GM12878 (cell line): Measurements from ENCODE around the gene TBX15. TPM values are rescaled to one million over a fixed set of nuclear protein-coding genes. Genes with fewer than 3 reads are reported as not detected.

Source experiments
- ATAC-seq: fragments of 200-7000 bp; cut with Tn5 transposase; 3 replicates; pipeline ENCODE4 v1.9.1; 2020; ENCODE audit warnings: mild to moderate bottlenecking, moderate library complexity
- BruUV-seq: library from RNA; stranded (reverse); fragments of 400-500 nt; replicated peaks from 2 replicates; lab custom pipeline; 2021; lab: Mats Ljungman, UMichigan
- CTCF ChIA-PET: fragments of 300-600 bp; sonication (Branson Sonifier 250); formaldehyde crosslinking; extraction: SDS; loops from one replicate; lab custom pipeline; 2021; ENCODE audit warnings: inconsistent platforms; lab: Yijun Ruan, JAX
- POLR2A ChIA-PET: fragments of 350-600 bp; formaldehyde crosslinking; extraction: SDS; loops from one replicate; lab custom pipeline; 2021; ENCODE audit warnings: inconsistent platforms; lab: Charles Lee
- RAD21 ChIA-PET: fragments of 300-600 bp; sonication (Branson Sonifier 250); formaldehyde crosslinking; loops from one replicate; lab custom pipeline; 2023; ENCODE audit warnings: antibody characterized with exemption; ENCODE audit not compliant: unreplicated experiment; lab: Charles Lee
- SMC1A ChIA-PET: fragments of 300-600 bp; sonication (Branson Sonifier 250); formaldehyde crosslinking; loops from one replicate; lab custom pipeline; 2023; ENCODE audit not compliant: unreplicated experiment, uncharacterized antibody; lab: Charles Lee
- DNase-seq: peaks from one replicate; pipeline ENCODE4 v3.0.0-alpha.2; 2011; ENCODE audit warnings: low read depth, low spot score
- FAIRE-seq: peaks from 3 replicates; lab custom pipeline; 2011; peaks lifted over from hg19 to GRCh38; lab: Jason Lieb, UNC
- H2AFZ ChIP-seq: 2 replicates; pipeline ENCODE4 v1.6.0; 2011; ENCODE audit warnings: low read depth, low read length, control low read depth; ENCODE audit not compliant: control insufficient read depth
- H3K27ac ChIP-seq: 2 replicates; pipeline ENCODE4 v1.5.1; 2011; ENCODE audit warnings: control low read depth; ENCODE audit not compliant: control insufficient read depth, insufficient read depth
- H3K27me3 ChIP-seq, 2 experiments: replicated peaks in 1 of 2; 2 replicates each; pipeline versions ENCODE4 v1.6.0 to v1.6.1; 2011; ENCODE audit warnings: low read length in 1 of 2; ENCODE audit not compliant: control insufficient read depth in 2 of 2, insufficient read depth in 2 of 2
- H3K36me3 ChIP-seq, 2 experiments: 2 replicates each; pipeline ENCODE4 v1.5.1; 2011; ENCODE audit warnings: low read length in 1 of 2; ENCODE audit not compliant: control insufficient read depth in 2 of 2, insufficient read depth in 2 of 2
- H3K4me1 ChIP-seq: 2 replicates; pipeline ENCODE4 v1.6.1; 2011; ENCODE audit warnings: mild to moderate bottlenecking, low read length, moderate library complexity, mixed read lengths; ENCODE audit not compliant: control insufficient read depth, insufficient read depth
- H3K4me2 ChIP-seq: 2 replicates; pipeline ENCODE4 v1.6.0; 2011; ENCODE audit warnings: control low read depth; ENCODE audit not compliant: control insufficient read depth, insufficient read depth
- H3K4me3 ChIP-seq: fragments of 200-600 bp; sonication (generic); 2 replicates; pipeline ENCODE4 v1.5.1; 2016
- H3K79me2 ChIP-seq: 2 replicates; pipeline ENCODE4 v1.6.0; 2011; ENCODE audit warnings: low read length; ENCODE audit not compliant: control insufficient read depth, insufficient read depth
- H3K9ac ChIP-seq: 2 replicates; pipeline ENCODE4 v1.8.0; 2011; ENCODE audit warnings: low read length, control low read depth, mixed read lengths; ENCODE audit not compliant: control insufficient read depth, insufficient read depth
- H3K9me3 ChIP-seq: replicated peaks from 3 replicates; pipeline ENCODE4 v1.5.1; 2011; ENCODE audit warnings: mild to moderate bottlenecking, low read length; ENCODE audit not compliant: control insufficient read depth, insufficient read depth
- H4K20me1 ChIP-seq: 2 replicates; pipeline ENCODE4 v1.6.0; 2011; ENCODE audit not compliant: control insufficient read depth, insufficient read depth
- MAX ChIP-seq: IDR thresholded peaks from 2 replicates; pipeline ENCODE4 v1.6.1; 2012; ENCODE audit warnings: low read depth, low read length, improper control_type of control experiment
- NR2F1 ChIP-seq: fragments of 450-650 bp; conservative IDR thresholded peaks from 2 replicates; pipeline ENCODE4 v1.6.1; 2017; ENCODE audit warnings: mild to moderate bottlenecking
- WGBS: methylation state at CpG from one replicate; pipeline ENCODE4 v1.1.6; 2016; ENCODE audit warnings: low lambda C conversion rate; ENCODE audit not compliant: insufficient replicate concordance, insufficient coverage; ENCODE audit errors: missing lambda C conversion rate; 5-methylcytosine and 5-hydroxymethylcytosine counted together
- in situ Hi-C: fragments of 300-500 bp; cut with MboI; formaldehyde crosslinking; loops from 9 replicates; pipeline ENCODE4 v1.14.3; 2018; ENCODE audit warnings: mixed read lengths
- intact Hi-C: fragments of 100-400 bp; cut with micrococcal nuclease; formaldehyde crosslinking; loops from one replicate; pipeline ENCODE4 v1.14.2; 2022; ENCODE audit not compliant: unreplicated experiment
- polyA plus RNA-seq, 11 experiments: library from polyadenylated mRNA; depleted of rRNA in 4 of 11; unstranded in 6 of 11; stranded (reverse) in 5 of 11; fragments of >200 nt; fragmentation: Nextera tagmentation in 4 of 11; fragmentation: Illumina TruSeq in 1 of 11; extraction: Ambion mirVana in 4 of 11; extraction: Trizol in 1 of 11; gene quantifications; 1 replicate in 1 of 11; 2 replicates in 10 of 11; pipeline versions ENCODE4 v1.2.1 to v1.2.3, GENCODE V29; 2011 to 2016; ENCODE audit warnings: inconsistent platforms in 2 of 11, missing spikeins in 2 of 11, low read depth in 1 of 11
- total RNA-seq, 4 experiments: library from RNA; depleted of rRNA in 3 of 4; stranded (reverse); fragments of >200 nt in 3 of 4; fragmentation: Illumina TruSeq in 1 of 4; extraction: Trizol in 1 of 4; gene quantifications; 2 replicates each; pipeline versions ENCODE4 v1.2.1 to v1.2.3, GENCODE V29; 2013 to 2021
- TF ChIP-seq, protein P1 (sequence below): fragments of 450-650 bp; IDR thresholded peaks from 2 replicates; pipeline ENCODE4 v1.6.1; 2017; ENCODE audit warnings: borderline replicate concordance

The TBX15 gene
- total and polyA plus RNA-seq, 10 of the 15 experiments (the other 5 are each of a cell fraction or from before 2014, with no cell fraction given), result 0.64 to 9.4 (median 0.99) TPM

- SMC1A ChIA-PET, result interaction anchor here (0.9 to 2.3 kb wide), 5 partner anchors 10 to 47 kb away, joined by 3 to 4 read pairs (median 4); no protein-coding TSS in a partner anchor
- in situ Hi-C loops, result no loop called here
- TF ChIP-seq NR2F1, result 0 out of 2 replicates have a peak, but pooled peaks have one; percentile 21
- TF ChIP-seq, protein P1, sequence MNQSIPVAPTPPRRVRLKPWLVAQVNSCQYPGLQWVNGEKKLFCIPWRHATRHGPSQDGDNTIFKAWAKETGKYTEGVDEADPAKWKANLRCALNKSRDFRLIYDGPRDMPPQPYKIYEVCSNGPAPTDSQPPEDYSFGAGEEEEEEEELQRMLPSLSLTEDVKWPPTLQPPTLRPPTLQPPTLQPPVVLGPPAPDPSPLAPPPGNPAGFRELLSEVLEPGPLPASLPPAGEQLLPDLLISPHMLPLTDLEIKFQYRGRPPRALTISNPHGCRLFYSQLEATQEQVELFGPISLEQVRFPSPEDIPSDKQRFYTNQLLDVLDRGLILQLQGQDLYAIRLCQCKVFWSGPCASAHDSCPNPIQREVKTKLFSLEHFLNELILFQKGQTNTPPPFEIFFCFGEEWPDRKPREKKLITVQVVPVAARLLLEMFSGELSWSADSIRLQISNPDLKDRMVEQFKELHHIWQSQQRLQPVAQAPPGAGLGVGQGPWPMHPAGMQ, result no peak
- no peak for TF ChIP-seq MAX
- TF ChIP-seq, all 136 proteins: peak for 1
These were observed 60.5 kb downstream of the TBX15 start for GRCh38 chr1:118927427-118928187.

More at GRCh38 chr1:118927427-118928187, 60.5 kb downstream of the TBX15 start:
- Histone ChIP-seq H4K20me1 (no peaks in the 10 kb centered on the region), H3K4me1 (no peaks in the 10 kb centered on the region), H3K9me3 (no peaks in the 10 kb centered on the region), H3K27ac (no peak overlapping the region), H3K9ac (no peak overlapping the region), H3K36me3 (no peaks in the 10 kb centered on the region), H3K4me3 (no peak overlapping the region), H3K4me2 (no peak overlapping the region), H3K79me2 (no peaks in the 10 kb centered on the region), H2AFZ (no peak overlapping the region), H3K27me3 (no peaks in the 10 kb centered on the region)
- intact Hi-C loops, result no loop called here
- POLR2A ChIA-PET, result interaction anchor here (0.6 kb wide), 1 partner anchor 34 kb away, joined by 3 read pairs; no protein-coding TSS in a partner anchor
- RAD21 ChIA-PET, result interaction anchor here (0.9 to 1.1 kb wide), 2 partner anchors 8 to 110 kb away, joined by 3 read pairs; no protein-coding TSS in a partner anchor
- FAIRE-seq (no peak), DNase-seq (no peak), ATAC-seq (peak; percentile 22; the same call in 2 of the 3 replicates)
- BruUV-seq, result no TSS peak
- WGBS, result 35% methylated on average over 4 of the region's 4 CpGs
- CTCF ChIA-PET, result interaction anchor here (1.3 to 1.5 kb wide), 2 partner anchors 23 to 81 kb away, joined by 3 read pairs; no protein-coding TSS in a partner anchor
